SH-SY5Y (cell line): ENCODE measurements around the gene PIK3CD.

Experiments used
- GATA2 ChIP-seq: IDR thresholded peaks from 2 replicates; pipeline ENCODE4 v1.6.1; 2011; ENCODE audit warnings: mild to moderate bottlenecking, low read depth, low read length
- GATA3 ChIP-seq: IDR thresholded peaks from 2 replicates; pipeline ENCODE4 v1.6.1; 2011; ENCODE audit warnings: low read depth, mild to moderate bottlenecking, low read length, moderate library complexity

DNA sequence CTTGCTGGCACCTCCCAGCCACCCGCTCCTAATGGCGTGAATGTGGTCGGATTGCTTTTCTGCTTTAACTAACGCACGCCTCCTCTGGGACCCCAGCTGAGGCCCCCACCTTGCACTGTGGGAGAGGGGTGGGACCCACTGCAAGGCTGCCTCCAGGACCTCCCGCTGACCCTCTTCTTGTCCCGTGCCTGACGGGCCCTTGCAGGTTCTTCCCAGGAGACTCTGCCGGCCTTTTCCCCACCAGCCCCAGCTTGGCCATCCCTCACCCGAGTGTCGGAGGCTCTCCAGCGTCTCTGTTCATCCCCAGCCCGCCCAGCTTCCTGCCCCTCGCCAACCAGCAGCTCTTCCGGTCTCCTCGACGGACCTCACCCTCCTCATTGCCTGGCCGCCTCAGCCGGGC is 44.2 kb upstream of the PIK3CD start:
- TF ChIP-seq GATA2 (no peak), GATA3 (no peak)
